HG03097 (cell line): ENCODE results near the gene FCN1.

Experiments used
- ATAC-seq: cut with Tn5 transposase; IDR thresholded peaks from one replicate; pipeline ENCODE4 v1.9.1; 2021; ENCODE audit not compliant: unreplicated experiment, low FRiP score

Gene FCN1

DNA sequence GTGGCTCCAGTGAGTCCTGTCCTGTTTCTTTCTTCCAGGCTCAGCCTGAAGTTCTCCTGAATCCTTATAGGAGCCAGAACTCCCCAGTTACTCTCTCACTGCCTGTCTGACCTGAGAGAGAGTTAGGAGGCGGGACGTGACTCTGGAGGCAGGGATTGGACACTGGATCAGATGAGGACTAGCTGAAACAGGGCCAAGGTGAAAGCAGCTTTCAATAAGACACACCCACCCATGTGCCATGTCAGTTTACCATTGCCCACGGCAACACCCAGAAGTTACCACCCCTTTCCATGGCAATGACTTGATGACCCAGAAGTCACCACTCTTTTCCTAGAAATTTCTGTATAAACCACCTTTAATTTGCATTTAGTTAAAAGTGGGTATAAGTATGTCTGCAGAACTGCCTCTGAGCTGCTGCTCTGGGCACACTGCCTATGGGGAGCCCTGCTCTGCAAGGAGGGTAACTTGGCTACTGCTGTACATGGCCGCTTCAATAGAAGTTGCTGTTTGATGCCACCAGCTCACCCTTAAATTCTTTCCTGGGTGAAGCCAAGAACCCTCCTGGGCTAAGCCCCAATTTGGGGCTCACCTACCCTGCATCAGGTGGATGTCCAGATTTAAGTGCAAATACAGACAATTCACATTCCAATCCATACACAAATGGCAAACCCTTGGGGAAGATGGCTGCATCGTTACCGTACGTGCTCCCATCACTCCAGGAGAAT is 23.4 kb downstream of the FCN1 start:
- no peak for ATAC-seq

GRCh38 chr9:134892820-134893420 is 24.8 kb downstream of the FCN1 start:
- no peak for ATAC-seq

DNA sequence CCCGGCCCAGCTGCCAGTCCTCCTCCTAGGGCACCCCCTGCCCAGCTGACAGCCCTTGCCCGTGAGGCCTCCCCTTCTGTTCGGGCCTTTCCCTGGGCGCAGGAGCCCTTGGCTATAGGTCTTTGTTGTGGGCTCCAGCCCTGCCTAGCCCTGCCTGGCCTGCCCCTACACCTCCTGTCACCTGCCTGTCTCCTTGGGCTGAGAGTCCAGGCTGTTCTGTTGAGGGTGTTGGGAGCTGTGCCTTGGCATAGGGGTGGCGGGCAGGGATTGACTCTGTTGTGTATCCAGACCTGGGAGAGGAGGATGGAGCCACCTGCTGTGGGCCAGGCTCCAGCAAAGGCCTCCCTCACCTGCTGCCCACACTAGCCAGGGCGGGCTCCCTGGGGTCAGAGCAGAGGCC is 25.5 kb downstream of the FCN1 start:
- no peak for ATAC-seq

- no peak for ATAC-seq
These were observed 26.0 kb downstream of the FCN1 start for GRCh38 chr9:134891713-134892112.

DNA sequence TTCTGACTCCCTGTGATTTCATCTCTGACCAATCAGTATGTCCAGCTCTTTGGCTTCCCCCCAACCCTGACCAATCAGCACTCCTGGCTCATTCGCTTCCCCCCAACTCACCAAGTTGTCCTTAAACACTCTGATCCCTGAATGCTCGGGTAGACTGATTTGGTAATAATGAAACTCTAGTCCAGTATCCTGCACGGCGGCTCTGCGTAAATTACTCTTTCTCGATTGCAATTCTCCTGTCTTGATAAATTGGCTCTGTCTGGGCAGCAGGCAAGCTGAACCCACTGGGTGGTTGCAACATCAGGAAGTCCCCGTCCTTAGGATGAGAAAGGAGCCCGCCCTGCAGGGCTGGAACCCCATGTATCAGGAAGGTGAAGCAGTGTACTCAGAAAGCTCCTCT is 26.7 kb downstream of the FCN1 start:
- no peak for ATAC-seq

GRCh38 chr9:134890155-134890495 is 27.6 kb downstream of the FCN1 start:
- no peak for ATAC-seq

GRCh38 chr9:134889386-134890154 is 28.1 kb downstream of the FCN1 start:
- no peak for ATAC-seq

GRCh38 chr9:134888603-134889190 is 29.0 kb downstream of the FCN1 start:
- ATAC-seq, result no peak

DNA sequence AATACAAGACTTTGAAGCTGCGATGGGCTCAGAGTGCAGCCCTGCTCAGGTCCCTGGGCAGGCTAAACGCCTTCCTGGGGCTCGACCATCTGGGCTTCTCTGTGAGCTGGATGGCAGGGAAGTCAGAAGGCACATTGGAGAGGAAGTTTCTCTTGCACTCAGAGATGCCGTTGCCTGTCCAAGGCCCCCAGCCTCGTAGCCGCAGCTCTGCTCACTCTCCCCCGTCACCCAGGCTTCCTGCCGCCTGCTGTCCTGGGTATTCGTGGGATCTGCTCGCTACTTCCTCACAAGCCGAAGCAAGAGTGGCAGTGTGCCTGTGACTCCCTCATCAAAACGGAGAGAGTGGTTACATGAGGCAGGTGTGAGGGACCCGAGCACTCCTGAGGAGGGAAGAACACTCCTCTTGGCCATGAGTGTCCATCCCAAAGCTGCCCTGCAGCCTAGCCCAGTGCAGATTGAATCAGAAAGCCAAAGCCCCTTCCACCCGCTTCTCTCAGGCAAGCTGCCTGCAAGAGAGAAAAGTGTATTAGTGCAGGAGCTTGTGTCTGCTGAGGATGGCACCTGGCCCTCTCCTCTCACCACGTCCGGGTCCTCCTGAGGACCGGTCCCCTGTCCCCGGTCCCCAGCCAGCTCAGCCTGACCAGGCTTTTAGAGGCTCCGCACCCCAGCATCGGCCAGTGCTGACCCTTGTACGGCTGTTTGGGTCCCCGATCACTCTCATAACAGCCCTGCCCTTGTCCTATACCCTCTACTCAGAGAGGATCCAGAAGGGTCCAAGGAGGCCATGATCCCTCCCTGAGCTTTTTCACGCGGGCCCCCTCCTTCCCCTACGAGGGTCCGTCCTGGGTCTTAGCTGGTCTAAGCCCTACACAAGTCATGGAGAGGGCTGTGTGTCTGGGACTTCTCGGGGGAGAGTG is 29.8 kb downstream of the FCN1 start:
- no peak for ATAC-seq

GRCh38 chr9:134887219-134887618 is 30.5 kb downstream of the FCN1 start:
- ATAC-seq, result no peak

DNA sequence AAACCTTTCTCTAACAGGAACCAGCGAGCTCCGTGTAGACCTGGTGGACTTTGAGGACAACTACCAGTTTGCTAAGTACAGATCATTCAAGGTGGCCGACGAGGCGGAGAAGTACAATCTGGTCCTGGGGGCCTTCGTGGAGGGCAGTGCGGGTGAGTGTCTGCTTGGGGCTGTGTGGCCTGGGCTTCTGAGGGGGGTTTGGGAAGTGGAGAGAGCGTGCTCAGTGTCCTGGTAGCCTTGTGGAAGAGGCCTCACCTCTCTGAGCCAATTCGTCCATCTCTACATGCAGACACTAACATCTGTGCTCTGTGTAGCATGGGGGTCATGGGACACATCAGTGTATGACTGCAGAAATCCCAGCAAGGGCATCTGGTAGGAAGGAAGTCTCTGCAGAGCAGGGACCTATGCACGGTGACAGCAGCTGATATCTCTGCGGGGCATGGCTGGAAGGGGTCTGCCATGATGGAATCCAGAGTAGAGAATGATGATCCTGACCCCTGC is 31.2 kb downstream of the FCN1 start:
- ATAC-seq, result no peak

DNA sequence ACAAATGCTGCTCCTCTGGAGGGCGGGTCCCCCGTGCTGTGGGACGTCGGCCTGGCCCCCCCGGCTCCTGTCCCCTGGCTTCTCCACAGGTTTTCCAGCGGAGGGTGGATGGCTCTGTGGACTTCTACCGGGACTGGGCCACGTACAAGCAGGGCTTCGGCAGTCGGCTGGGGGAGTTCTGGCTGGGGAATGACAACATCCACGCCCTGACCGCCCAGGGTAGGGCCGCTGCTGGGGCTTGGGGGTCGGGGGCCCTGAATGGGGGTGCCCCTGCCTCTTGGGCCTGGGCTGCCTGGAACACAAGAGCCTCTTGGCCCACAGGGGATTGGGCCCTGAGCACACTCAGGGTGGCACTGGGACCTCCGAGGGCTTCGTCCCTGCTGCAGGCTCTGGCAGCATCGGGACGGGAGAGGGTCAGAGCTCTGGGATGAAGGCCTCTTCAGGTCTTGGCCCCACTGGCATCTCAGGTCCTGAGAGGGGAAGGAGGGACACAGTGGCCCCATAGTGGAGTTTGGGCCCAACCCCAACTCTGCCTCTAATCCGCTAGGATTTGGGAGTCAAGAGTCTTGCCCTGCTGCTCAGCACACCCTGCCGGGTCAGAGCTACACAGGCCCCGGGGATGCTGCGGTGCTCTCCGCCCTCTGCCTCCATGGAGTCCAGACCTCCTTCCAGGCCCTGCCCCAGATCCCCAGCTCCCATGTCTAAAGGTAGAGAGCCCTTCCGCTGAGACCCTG is 31.9 kb downstream of the FCN1 start:
- ATAC-seq, result no peak

GRCh38 chr9:134885001-134885678 is 32.6 kb downstream of the FCN1 start:
- no peak for ATAC-seq

DNA sequence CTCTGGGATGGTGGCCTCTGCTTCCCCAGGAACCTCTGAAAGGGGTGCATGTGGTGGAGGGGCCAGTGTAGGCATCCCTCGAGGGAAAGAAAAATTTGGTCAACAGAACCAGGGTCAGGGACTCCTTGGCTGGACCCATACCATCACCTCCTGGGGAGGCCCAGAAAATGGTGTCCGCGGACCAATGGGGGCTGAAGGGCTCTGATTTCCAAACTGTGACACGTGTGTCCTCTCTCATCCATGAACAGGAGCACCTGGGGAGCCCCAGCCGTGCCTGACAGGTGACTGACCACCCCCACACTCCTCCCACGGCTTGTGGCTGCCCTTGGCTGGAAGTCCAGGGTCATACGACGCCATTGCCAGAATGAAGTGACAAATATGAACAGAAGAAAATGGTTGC is 33.2 kb downstream of the FCN1 start:
- ATAC-seq, result no peak

GRCh38 chr9:134883040-134883782 is 34.5 kb downstream of the FCN1 start:
- ATAC-seq, result no peak

DNA sequence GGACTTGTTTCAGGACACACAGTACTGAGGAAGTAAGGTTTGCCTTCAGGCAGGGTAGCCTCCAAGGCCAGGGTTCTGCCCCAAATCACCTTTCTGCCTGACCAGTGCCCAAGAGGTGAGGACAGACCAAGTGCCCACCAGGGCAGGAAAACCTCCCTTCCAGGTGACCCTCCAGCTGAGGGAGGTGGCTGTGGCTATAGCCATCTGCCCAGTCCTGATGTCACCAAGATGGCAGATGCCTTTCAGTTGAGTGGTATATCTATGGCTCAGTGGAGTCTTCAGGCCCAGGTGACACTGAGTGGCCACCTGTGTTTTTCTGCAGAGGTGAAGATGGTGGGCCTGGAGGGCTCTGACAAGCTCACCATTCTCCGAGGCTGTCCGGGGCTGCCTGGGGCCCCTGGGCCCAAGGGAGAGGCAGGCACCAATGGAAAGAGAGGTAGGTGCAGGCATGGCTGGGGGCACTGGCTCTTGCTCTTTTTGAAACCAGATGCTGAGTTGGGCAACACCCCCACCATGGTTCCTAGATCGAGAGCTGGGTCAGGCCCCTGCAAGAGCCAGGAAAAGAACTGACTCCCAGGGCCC is 35.4 kb downstream of the FCN1 start:
- no peak for ATAC-seq

- no peak for ATAC-seq
These were observed 36.4 kb downstream of the FCN1 start for GRCh38 chr9:134881313-134881670.
